Erythroblast (primary cell): ENCODE data around the gene PASK.

ENCODE experiments used
- GATA1 ChIP-seq: IDR thresholded peaks from 2 replicates; pipeline ENCODE4 v1.6.1; 2011; ENCODE audit warnings: low read depth, mild to moderate bottlenecking, control low read depth, low read length, moderate library complexity
- POLR2A ChIP-seq: IDR thresholded peaks from 2 replicates; pipeline ENCODE4 v1.6.1; 2011; ENCODE audit warnings: mild to moderate bottlenecking, low read length

- TF ChIP-seq POLR2A (no peak), GATA1 (no peak)
Observed at GRCh38 chr2:241094924-241095420, 54.3 kb downstream of the PASK start.
